Caco-2 (cell line): ENCODE data around the gene SLTM. TPM values are rescaled to one million over a fixed set of nuclear protein-coding genes. Genes with fewer than 3 reads are reported as not detected.

Source experiments
- BruUV-seq: library from RNA; stranded (reverse); fragments of 400-500 nt; replicated peaks from 2 replicates; lab custom pipeline; 2021; lab: Mats Ljungman, UMichigan
- CTCF ChIA-PET: fragments of 300-600 bp; sonication (Branson Sonifier 250); formaldehyde crosslinking; loops from one replicate; lab custom pipeline; 2022; ENCODE audit warnings: antibody characterized with exemption; lab: Charles Lee
- POLR2A ChIA-PET: fragments of 300-600 bp; sonication (Branson Sonifier 250); formaldehyde crosslinking; loops from one replicate; lab custom pipeline; 2022; ENCODE audit warnings: antibody characterized with exemption; lab: Charles Lee
- DNase-seq, 2 experiments: peaks; one replicate each; pipeline versions ENCODE4 v3.0.0 to v3.0.0-alpha.2; 2020 to 2022
- H3K27me3 ChIP-seq: replicated peaks from 2 replicates; pipeline ENCODE4 v1.6.0; 2011; ENCODE audit warnings: low read length; ENCODE audit not compliant: control insufficient read depth, insufficient read depth
- H3K36me3 ChIP-seq: 2 replicates; pipeline ENCODE4 v1.5.1; 2011; ENCODE audit warnings: low read length; ENCODE audit not compliant: control insufficient read depth, insufficient read depth
- H3K4me1 ChIP-seq: fragments of 250-450 bp; sonication (Bioruptor Pico); 2 replicates; pipeline ENCODE4 v1.5.1; 2020; ENCODE audit warnings: mild to moderate bottlenecking
- H3K4me3 ChIP-seq: 2 replicates; pipeline ENCODE4 v1.5.1; 2011; ENCODE audit warnings: low read depth, mild to moderate bottlenecking, control low read depth, low read length
- H3K9me3 ChIP-seq: fragments of 250-450 bp; sonication (Bioruptor Pico); 2 replicates; pipeline ENCODE4 v1.5.1; 2020; ENCODE audit warnings: mild to moderate bottlenecking, moderate library complexity
- H3K27ac Mint-ChIP-seq: one replicate; pipeline ENCODE4 v1.8.0; 2022; ENCODE audit warnings: mixed read lengths; ENCODE audit not compliant: unreplicated experiment
- H3K27me3 Mint-ChIP-seq: one replicate; pipeline ENCODE4 v1.8.0; 2022; ENCODE audit warnings: mixed read lengths; ENCODE audit not compliant: insufficient read depth, unreplicated experiment
- H3K36me3 Mint-ChIP-seq: one replicate; pipeline ENCODE4 v1.8.0; 2022; ENCODE audit warnings: mild to moderate bottlenecking, mixed read lengths; ENCODE audit not compliant: insufficient read depth, unreplicated experiment
- H3K4me1 Mint-ChIP-seq: one replicate; pipeline ENCODE4 v1.8.0; 2022; ENCODE audit warnings: low read depth, mixed read lengths; ENCODE audit not compliant: unreplicated experiment
- H3K4me3 Mint-ChIP-seq: one replicate; pipeline ENCODE4 v1.8.0; 2022; ENCODE audit warnings: mild to moderate bottlenecking, moderate library complexity, mixed read lengths; ENCODE audit not compliant: unreplicated experiment
- H3K9me3 Mint-ChIP-seq: one replicate; pipeline ENCODE4 v1.8.0; 2022; ENCODE audit warnings: mixed read lengths; ENCODE audit not compliant: unreplicated experiment
- CTCF ChIP-seq, 2 experiments: fragments of 200-600 bp in 1 of 2; IDR thresholded peaks; 1 replicate in 1 of 2; 2 replicates in 1 of 2; pipeline versions ENCODE4 v1.5.1 to v1.8.0; 2011 to 2022; ENCODE audit warnings: antibody characterized with exemption in 1 of 2, control low read depth in 1 of 2, inconsistent platforms in 1 of 2, low read depth in 1 of 2, low read length in 1 of 2, mild to moderate bottlenecking in 1 of 2, moderate library complexity in 1 of 2; ENCODE audit not compliant: insufficient read depth in 1 of 2, severe bottlenecking in 1 of 2, unreplicated experiment in 1 of 2
- intact Hi-C: fragments of 100-400 bp; cut with micrococcal nuclease; formaldehyde crosslinking; loops from one replicate; pipeline ENCODE4 v1.10.0; 2022; ENCODE audit not compliant: unreplicated experiment
- total RNA-seq: library from RNA; stranded (reverse); gene quantifications from 2 replicates; pipeline ENCODE4 v1.2.3, GENCODE V29; 2022

The SLTM gene
- total RNA-seq, 1 experiment from 2014 or later = 79.5 TPM

GRCh38 chr15:58966698-58967097 lies 33.2 kb upstream of the SLTM start:
- no peak for DNase-seq
- CTCF ChIA-PET = no interaction called here
- H3K4me1 Mint-ChIP-seq = no peaks in the 10 kb centered on the region
- intact Hi-C loops = no loop called here
- no peak overlapping the region for H3K27ac Mint-ChIP-seq
- H3K27me3 Mint-ChIP-seq = peaks cover 2% of the 10 kb centered on the region
- H3K36me3 Mint-ChIP-seq = no peaks in the 10 kb centered on the region
- Histone ChIP-seq H3K27me3 (no peaks in the 10 kb centered on the region), H3K4me1 (no peaks in the 10 kb centered on the region), H3K4me3 (no peak overlapping the region), H3K36me3 (no peaks in the 10 kb centered on the region), H3K9me3 (no peaks in the 10 kb centered on the region)
- BruUV-seq = no TSS peak
- H3K4me3 Mint-ChIP-seq = no peak overlapping the region
- no peaks in the 10 kb centered on the region for H3K9me3 Mint-ChIP-seq
- POLR2A ChIA-PET = no interaction called here
- no peak for TF ChIP-seq CTCF (IDR thresholded peaks at IDR 0.05; ENCODE audit: insufficient read depth in 1 of 2, low read depth in 1 of 2, low read length in 1 of 2, severe bottlenecking in 1 of 2, unreplicated experiment in 1 of 2)

- no TSS peak for BruUV-seq
- H3K27ac Mint-ChIP-seq = no peak overlapping the region
Observed at GRCh38 chr15:58962662-58963565, 29.4 kb upstream of the SLTM start.

GRCh38 chr15:58962136-58962535 lies 28.7 kb upstream of the SLTM start:
- Mint-ChIP-seq H3K9me3 (no peaks in the 10 kb centered on the region), H3K27ac (no peak overlapping the region), H3K27me3 (no peaks in the 10 kb centered on the region), H3K4me3 (no peak overlapping the region), H3K36me3 (no peaks in the 10 kb centered on the region), H3K4me1 (peaks cover 6% of the 10 kb centered on the region)
- no peaks in the 10 kb centered on the region for H3K27me3 ChIP-seq
- no peaks in the 10 kb centered on the region for H3K36me3 ChIP-seq
- no peak for DNase-seq
- intact Hi-C loops = no loop called here
- POLR2A ChIA-PET = no interaction called here
- no peak overlapping the region for H3K4me3 ChIP-seq
- CTCF ChIA-PET = interaction anchor here (0.9 kb wide), 1 partner anchor 567 kb away, joined by 3 read pairs; no protein-coding TSS in a partner anchor
- H3K4me1 ChIP-seq = no peaks in the 10 kb centered on the region
- H3K9me3 ChIP-seq = no peaks in the 10 kb centered on the region
- no peak for TF ChIP-seq CTCF (IDR thresholded peaks at IDR 0.05; ENCODE audit: insufficient read depth in 1 of 2, low read depth in 1 of 2, low read length in 1 of 2, severe bottlenecking in 1 of 2, unreplicated experiment in 1 of 2)
- no TSS peak for BruUV-seq

More at GRCh38 chr15:58962662-58963565, 29.4 kb upstream of the SLTM start:
- ChIA-PET CTCF (no interaction called here), POLR2A (no interaction called here)
- Mint-ChIP-seq H3K36me3 (no peaks in the 10 kb centered on the region), H3K4me3 (no peak overlapping the region), H3K27me3 (no peaks in the 10 kb centered on the region), H3K4me1 (no peaks in the 10 kb centered on the region), H3K9me3 (no peaks in the 10 kb centered on the region)
- intact Hi-C loops = no loop called here
- Histone ChIP-seq H3K4me1 (no peaks in the 10 kb centered on the region), H3K4me3 (no peak overlapping the region), H3K9me3 (no peaks in the 10 kb centered on the region), H3K27me3 (no peaks in the 10 kb centered on the region), H3K36me3 (no peaks in the 10 kb centered on the region)
- no peak for TF ChIP-seq CTCF (IDR thresholded peaks at IDR 0.05; ENCODE audit: insufficient read depth in 1 of 2, low read depth in 1 of 2, low read length in 1 of 2, severe bottlenecking in 1 of 2, unreplicated experiment in 1 of 2)
- no peak for DNase-seq
